ENCODE measurements around the gene SUV39H1.

SUV39H1 gene

DNA sequence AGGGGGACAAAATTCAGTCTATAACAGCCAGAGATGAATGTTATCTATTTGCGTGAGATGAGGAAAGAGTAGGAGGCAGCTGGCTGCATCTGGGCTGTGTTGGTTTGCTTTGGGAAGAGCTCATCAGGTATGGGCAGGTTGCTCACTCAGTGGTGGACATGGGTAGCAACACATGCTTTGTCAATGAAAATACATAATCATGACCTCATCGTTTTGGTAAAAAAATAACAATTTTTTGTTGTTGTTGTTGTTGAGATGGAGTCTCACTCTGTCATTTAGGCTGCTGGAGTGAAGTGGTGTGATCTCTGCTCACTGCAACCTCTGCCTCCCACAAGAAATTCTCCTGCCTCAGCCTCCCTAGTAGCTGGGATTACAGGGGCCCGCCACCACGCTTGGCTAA is 48.7 kb downstream of the SUV39H1 start:
- ATAC-seq (ENCODE audit: low read depth), result no peak
- H3K4me1 ChIP-seq (ENCODE audit: insufficient read depth, poor library complexity, severe bottlenecking), result no peaks in the 10 kb centered on the region
- no peak overlapping the region for H3K4me3 ChIP-seq (ENCODE audit: severe bottlenecking)
- TF ChIP-seq, protein P1, sequence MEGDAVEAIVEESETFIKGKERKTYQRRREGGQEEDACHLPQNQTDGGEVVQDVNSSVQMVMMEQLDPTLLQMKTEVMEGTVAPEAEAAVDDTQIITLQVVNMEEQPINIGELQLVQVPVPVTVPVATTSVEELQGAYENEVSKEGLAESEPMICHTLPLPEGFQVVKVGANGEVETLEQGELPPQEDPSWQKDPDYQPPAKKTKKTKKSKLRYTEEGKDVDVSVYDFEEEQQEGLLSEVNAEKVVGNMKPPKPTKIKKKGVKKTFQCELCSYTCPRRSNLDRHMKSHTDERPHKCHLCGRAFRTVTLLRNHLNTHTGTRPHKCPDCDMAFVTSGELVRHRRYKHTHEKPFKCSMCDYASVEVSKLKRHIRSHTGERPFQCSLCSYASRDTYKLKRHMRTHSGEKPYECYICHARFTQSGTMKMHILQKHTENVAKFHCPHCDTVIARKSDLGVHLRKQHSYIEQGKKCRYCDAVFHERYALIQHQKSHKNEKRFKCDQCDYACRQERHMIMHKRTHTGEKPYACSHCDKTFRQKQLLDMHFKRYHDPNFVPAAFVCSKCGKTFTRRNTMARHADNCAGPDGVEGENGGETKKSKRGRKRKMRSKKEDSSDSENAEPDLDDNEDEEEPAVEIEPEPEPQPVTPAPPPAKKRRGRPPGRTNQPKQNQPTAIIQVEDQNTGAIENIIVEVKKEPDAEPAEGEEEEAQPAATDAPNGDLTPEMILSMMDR (IDR thresholded peaks at IDR 0.05; ENCODE audit: poor library complexity, severe bottlenecking), result no peak
- no peaks in the 10 kb centered on the region for H3K9me3 ChIP-seq (ENCODE audit: severe bottlenecking)
- no peak overlapping the region for H3K27ac ChIP-seq (ENCODE audit: poor library complexity, severe bottlenecking)
- no peaks in the 10 kb centered on the region for H3K36me3 ChIP-seq (ENCODE audit: low read depth)
- H3K27me3 ChIP-seq (ENCODE audit: insufficient read depth, poor library complexity, severe bottlenecking), result no peaks in the 10 kb centered on the region
- no peak for DNase-seq (ENCODE audit: low spot score)

DNA sequence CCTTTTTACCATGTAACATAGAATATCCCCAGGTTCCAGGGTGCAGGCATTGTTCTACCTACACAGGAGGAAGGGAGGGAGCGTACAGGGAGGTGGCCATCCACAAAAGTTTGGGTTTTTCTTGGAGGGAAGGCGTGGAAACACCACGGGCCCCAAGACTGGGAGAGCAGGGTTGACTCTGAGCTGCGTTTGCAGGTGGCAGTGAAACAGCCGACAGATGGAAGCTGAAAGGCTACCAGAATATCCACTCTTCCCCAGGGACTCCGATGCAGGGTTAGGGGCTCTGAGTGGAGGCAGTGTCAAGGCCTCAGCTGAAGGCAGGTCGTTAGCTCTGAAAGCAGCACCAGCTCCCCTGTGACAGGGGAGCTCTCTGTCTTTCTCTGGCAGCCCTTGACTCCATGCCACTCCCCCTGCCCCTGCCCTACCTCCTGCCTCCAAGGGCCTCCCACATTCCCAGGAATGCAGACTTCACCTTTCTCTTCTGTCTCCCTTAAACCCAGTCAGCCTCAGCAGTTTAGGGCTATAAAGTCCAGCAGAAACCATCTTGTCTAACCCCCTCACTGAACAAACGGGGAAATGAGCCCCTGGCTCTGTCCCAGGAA is 51.0 kb downstream of the SUV39H1 start:
- Histone ChIP-seq H3K36me3 (ENCODE audit: low read depth) (no peaks in the 10 kb centered on the region), H3K4me3 (ENCODE audit: severe bottlenecking) (no peak overlapping the region), H3K27me3 (ENCODE audit: insufficient read depth, poor library complexity, severe bottlenecking) (no peaks in the 10 kb centered on the region), H3K4me1 (ENCODE audit: insufficient read depth, poor library complexity, severe bottlenecking) (no peaks in the 10 kb centered on the region), H3K9me3 (ENCODE audit: severe bottlenecking) (no peaks in the 10 kb centered on the region), H3K27ac (ENCODE audit: poor library complexity, severe bottlenecking) (no peak overlapping the region)
- TF ChIP-seq, protein P1 (IDR thresholded peaks at IDR 0.05; ENCODE audit: poor library complexity, severe bottlenecking), result no peak
- ATAC-seq (ENCODE audit: low read depth) (no peak), DNase-seq (ENCODE audit: low spot score) (no peak)

DNA sequence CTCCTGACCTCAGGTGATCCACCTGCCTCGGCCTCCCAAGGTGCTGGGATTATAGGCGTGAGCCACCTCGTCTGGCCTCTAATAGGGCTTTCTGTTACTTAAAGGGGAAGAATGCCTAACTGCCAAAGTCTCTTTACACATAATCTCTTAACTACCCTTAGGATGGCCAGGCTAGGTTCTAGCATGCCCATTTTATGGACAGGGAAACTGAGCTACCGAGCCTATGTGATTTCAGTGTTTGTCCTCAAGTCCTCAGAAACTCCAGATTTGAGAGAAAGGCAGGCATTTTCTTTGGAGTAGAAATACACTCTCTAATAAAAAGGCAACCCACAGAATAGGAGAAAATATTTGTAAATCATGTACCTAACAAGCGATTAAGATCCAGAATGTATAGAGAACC is 52.6 kb downstream of the SUV39H1 start:
- TF ChIP-seq, protein P1 (IDR thresholded peaks at IDR 0.05; ENCODE audit: poor library complexity, severe bottlenecking), result no peak
- Histone ChIP-seq H3K4me3 (ENCODE audit: severe bottlenecking) (no peak overlapping the region), H3K4me1 (ENCODE audit: insufficient read depth, poor library complexity, severe bottlenecking) (no peaks in the 10 kb centered on the region), H3K36me3 (ENCODE audit: low read depth) (no peaks in the 10 kb centered on the region), H3K9me3 (ENCODE audit: severe bottlenecking) (no peaks in the 10 kb centered on the region), H3K27ac (ENCODE audit: poor library complexity, severe bottlenecking) (no peak overlapping the region), H3K27me3 (ENCODE audit: insufficient read depth, poor library complexity, severe bottlenecking) (no peaks in the 10 kb centered on the region)
- DNase-seq (ENCODE audit: low spot score) (no peak), ATAC-seq (ENCODE audit: low read depth) (no peak)

DNA sequence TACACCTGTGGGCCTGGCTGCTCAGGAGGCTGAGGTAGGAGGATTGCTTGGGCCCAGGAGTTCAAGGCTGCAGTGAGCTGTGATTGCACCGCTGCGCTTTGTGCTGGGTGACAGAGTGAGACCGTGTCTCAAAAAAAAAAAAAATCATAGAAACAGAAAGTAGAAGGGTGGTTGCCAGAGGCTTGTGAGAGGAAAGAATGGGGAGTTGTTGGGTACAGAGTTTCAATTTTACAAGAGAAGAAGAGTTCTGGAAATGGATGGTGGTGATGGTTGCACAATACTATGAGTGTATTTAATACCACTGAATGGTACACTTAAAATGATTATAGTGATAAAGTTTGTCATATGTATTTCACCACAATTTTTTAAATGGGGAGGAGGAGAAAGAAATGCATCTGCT is 54.8 kb downstream of the SUV39H1 start:
- Histone ChIP-seq H3K36me3 (ENCODE audit: low read depth) (no peaks in the 10 kb centered on the region), H3K4me1 (ENCODE audit: insufficient read depth, poor library complexity, severe bottlenecking) (no peaks in the 10 kb centered on the region), H3K27ac (ENCODE audit: poor library complexity, severe bottlenecking) (no peak overlapping the region), H3K27me3 (ENCODE audit: insufficient read depth, poor library complexity, severe bottlenecking) (no peaks in the 10 kb centered on the region), H3K9me3 (ENCODE audit: severe bottlenecking) (no peaks in the 10 kb centered on the region), H3K4me3 (ENCODE audit: severe bottlenecking) (no peak overlapping the region)
- TF ChIP-seq, protein P1 (IDR thresholded peaks at IDR 0.05; ENCODE audit: poor library complexity, severe bottlenecking), result no peak
- ATAC-seq (ENCODE audit: low read depth) (no peak), DNase-seq (ENCODE audit: low spot score) (no peak)

DNA sequence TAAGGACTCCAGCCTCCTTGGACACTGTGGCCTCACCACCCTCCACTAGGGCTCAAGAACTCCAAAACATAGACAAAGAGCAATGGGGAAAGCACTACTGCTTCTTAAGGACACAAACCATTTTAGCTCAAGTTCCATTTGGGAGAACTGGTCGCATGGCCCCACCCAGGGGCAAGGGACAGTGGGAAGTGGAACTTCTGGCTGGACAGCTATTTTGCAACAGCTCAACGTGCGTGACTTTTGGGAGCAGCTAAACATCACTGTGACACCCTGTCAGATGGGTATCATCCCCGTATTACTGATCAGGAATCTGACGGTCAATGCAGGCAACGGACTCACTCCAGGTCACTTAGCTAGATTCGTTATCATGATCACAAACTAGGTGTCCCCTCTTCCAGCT is 56.0 kb downstream of the SUV39H1 start:
- no peak overlapping the region for H3K4me3 ChIP-seq (ENCODE audit: severe bottlenecking)
- DNase-seq (ENCODE audit: low spot score) (no peak), ATAC-seq (ENCODE audit: low read depth) (no peak)
- H3K9me3 ChIP-seq (ENCODE audit: severe bottlenecking), result no peaks in the 10 kb centered on the region
- H3K27ac ChIP-seq (ENCODE audit: poor library complexity, severe bottlenecking), result no peak overlapping the region
- TF ChIP-seq, protein P1 (IDR thresholded peaks at IDR 0.05; ENCODE audit: poor library complexity, severe bottlenecking), result no peak
- H3K36me3 ChIP-seq (ENCODE audit: low read depth), result no peaks in the 10 kb centered on the region
- H3K27me3 ChIP-seq (ENCODE audit: insufficient read depth, poor library complexity, severe bottlenecking), result no peaks in the 10 kb centered on the region
- no peaks in the 10 kb centered on the region for H3K4me1 ChIP-seq (ENCODE audit: insufficient read depth, poor library complexity, severe bottlenecking)

Measured in RWPE2 (cell line).